ENCODE results near the gene PHACTR4.
A peak's percentile ranks its signal among the peaks of the same experiment; 100 is the strongest.
"Not testable (repeated sequence)": the region's sequence is repeated elsewhere in the genome, so short reads cannot be mapped to it uniquely, and the experiment has no call there.

Gene PHACTR4

DNA sequence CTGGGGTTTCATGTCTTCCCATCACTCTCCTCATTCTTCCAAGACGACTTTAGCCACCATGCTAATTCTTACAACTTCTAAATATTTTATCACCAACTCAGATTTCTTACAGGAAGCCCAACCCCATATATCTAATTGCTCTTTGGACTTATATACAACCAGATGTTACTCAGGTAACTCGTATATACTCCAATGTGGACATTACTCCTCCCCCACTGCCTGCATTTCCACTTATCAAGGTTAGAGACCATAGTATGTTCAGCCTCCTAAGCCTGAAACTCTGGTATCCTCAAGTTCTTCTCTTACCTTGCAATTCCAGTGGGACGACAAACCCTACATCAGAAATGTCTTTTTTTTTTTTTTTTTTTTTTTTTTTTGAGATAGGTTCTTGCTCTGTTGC lies 133.6 kb downstream of the PHACTR4 start:
- no peak for DNase-seq (ENCODE audit: low spot score)

DNA sequence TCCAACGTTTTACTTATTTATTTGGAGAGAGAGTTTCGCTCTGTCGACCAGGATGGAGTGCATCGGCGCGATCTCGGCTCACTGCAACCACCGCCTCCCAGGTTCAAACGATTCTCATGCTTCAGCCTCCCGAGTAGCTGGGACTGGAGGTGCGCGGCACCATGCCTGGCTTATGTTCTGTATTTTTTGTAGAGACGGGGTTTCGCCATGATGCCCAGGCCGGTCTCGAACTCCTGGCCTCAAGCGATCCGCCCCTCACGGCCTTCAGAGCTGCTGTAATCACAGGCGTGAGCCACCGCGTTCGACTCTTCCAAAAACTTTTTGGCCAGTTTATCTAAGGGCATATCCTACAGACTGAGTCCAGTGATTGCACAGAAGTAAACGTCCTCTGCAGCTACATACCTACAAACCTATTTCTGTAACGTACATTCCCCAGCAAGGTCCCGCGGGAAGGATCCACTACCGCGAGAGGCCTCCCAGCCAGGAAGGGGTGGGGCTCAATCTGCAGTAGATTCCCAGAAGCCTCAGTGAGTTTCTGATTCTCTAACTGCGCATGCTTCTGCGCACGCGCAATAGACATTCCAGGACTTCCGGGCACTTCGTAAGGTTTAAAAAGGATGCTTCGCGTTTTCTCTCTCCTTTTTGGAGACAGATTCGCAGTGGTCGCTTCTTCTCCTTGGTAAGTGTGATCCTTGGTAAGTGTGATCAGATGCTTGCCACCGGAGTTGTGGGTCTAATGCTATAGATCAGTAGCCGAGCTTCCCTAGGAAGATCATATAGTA lies 136.1 kb downstream of the PHACTR4 start, which contains the start of gene RCC1:
RCC1 (plus strand) TSS at position 638 of the 782 bp plus-strand sequence. CDS start 23,824 bp downstream, outside the sequence.
- peak; percentile 97 for DNase-seq (ENCODE audit: low spot score)

DNA sequence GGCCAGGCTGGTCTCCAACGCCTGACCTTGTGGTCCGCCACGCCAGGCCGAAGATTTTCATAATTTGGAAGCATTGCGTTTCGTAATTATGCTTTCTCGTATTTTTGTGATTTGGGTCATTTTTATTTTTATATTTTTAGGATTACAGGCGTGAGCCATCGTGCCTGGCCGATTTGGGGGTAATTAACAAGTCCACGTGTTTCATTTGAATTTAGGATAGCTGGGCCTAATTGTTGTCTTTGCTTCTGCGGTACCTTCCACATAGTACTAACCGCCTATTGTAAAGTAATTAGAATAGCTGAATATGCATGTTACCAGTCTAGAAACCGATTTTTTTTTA lies 137.3 kb downstream of the PHACTR4 start:
- no peak for DNase-seq (ENCODE audit: low spot score)

DNA sequence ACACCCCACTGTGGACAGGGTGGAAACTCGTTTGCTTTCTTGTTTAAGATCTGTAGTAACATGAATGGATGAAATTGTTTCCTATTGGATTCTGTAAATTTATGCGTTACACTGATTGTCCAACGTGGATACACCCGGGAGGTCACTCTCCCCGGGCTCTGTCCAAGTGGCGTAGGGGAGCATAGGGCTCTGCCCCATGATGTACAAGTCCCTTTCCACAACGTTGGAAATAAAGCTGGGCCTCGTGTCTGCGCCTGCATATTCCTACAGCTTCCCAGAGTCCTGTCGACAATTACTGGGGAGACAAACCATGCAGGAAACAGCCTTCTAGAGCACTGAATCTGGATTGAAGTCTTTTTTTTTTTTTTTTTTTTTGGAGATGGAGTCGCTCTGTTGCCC lies 137.7 kb downstream of the PHACTR4 start:
- no peak for DNase-seq (ENCODE audit: low spot score)

DNA sequence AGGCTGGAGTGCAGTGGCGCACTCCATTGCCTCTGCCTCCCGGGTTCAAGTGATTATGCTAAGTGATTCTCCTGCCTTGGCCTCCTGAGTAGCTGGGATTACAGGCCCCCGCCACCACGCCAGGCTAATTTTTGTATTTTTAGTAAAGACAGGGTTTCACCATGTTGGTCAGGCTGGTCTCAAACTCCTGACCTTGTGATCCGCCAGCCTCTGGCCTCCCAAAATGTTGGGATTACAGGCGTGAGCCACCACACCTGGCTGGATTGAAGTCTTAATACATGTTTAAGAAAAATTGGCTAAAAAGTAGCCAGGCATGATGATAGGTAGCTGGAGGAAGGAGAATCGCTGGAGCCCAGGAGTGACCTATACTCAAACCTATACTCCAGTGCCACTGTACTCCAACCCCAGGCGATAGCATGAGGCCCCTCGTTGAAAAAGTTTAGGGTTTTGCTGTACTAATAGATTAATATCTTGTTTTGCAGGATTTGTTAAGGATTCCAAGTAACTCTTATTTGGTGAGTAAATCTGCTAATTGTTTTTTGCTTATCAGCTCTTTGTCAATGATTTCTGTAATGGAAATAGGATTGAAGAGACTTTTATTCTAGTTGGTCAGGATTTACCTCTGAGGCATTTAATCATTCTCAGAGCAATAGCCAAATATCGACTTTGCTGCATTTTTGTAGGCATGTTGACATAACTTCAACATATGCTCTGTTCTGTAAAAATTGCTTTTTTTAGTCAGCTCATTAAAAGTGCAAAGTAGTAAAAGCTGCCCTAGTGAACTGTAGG lies 138.3 kb downstream of the PHACTR4 start:
- DNase-seq (ENCODE audit: low spot score) = no peak

DNA sequence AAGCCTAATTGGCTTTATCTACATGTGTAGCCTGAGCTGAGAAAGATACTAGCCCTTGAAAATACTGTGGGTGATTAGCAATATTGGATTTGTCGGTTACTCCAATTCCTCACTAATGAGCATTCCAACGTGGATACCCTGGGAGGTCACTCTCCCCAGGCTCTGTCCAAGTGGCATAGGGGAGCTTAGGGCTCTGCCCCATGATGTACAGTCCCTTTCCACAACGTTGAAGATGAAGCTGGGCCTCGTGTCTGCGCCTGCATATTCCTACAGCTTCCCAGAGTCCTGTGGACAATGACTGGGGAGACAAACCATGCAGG lies 138.9 kb downstream of the PHACTR4 start:
- no peak for DNase-seq (ENCODE audit: low spot score)

DNA sequence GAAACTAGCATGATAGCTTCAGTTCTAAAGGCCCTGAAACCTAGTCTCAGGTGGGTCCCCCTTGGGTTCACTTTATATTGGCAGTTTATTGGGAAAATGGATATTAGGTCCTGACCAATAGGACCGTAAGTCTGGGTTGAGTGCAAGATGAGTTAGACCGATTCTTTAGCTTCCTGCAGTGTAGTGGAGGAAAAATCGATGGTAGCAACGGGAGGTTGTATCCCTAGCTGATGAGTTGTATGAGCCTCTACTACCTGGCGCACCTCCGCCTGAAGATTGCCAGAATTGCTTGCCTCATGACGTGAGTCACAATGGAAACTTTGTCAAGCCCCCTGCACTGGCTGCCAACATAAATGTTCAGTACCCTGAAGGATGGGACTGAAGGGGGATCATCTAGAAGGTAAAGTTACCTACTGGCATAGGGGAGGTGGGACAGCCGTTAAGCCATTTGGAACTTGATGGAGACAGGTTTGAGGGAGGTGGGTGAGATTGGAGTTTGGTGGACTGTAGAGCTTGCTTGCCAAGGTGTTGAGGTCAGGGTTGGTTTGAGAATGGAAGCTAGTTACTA lies 140.2 kb downstream of the PHACTR4 start:
- DNase-seq (ENCODE audit: low spot score) = no peak

DNA sequence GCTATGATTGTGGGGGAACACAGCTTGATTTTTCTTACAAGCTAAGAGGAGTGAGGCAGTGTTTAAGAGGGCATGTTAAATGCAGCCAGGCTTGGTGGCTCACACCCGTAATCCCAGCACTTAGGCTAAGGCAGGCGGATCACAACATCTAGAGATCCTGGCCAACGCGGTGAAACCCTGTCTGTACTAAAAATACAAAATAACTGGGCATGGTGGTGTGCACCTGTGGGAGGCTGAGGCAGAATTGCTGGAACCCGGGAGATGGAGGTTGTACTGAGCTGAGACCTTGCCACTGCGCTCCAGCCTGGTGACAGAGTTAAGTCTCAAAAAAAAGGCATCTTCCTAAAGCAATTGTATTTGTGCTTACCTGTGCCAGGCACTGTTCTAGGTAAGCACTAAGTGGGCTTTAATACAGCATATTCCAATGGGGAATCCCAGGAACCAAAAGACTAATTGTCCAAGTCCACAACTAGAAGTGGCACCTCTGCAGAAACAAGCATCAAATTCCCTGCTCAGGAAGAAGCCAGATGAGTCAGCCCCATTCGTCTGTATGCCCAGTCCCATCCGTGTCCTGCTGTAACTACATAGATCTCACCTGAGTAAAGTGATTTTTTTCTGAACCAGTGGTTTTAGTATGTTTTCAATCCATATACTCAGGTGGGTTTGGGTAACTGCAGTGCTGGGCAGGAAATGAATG lies 140.9 kb downstream of the PHACTR4 start:
- DNase-seq (ENCODE audit: low spot score) = no peak

DNA sequence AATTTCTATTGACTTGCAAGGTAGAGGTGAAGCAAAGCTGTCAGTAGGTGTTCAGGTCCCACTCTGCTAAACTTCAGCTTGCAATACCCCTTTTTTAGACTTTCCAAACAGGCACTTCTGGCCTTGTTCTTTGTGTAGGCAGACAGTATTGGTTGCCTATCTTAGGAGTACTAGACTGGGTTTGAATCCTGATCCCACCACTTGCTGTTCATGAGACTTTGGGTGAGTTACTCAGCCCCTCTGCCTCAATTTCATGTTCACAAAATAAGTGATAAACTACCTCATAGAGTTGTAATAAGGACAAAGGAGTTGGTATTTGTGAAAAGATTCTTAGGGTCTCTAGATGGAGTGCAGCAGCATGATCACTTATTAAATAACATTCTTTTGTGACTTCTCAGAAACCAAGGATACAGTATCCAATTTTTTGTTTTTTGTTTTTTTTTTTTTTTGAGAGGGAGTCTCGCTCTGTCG lies 141.5 kb downstream of the PHACTR4 start:
- DNase-seq (ENCODE audit: low spot score) = no peak

DNA sequence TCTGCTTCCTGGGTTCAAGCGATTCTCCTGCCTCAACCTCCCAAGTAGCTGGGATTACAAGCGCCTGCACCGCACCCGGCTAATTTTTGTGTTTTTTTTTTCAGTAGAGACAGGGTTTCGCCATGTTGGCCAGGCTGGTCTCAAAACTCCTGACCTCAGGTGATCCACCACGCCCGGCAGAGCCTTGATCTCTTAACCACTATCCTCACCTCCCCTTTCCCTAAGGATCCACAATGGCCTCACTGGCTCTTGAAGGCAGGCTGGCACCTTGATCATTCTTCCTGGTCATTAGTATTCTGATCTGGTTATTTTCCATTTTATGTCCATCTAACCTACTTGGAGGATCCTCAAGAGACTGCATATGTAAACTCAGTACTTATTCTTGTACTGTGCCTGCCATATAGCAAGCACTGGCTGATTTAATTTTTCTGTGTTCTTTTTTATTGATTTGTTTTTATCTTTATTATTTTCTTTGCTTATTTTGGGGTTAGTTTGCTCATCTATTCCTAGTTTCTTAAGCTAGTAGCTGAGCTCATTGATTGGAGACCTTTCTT lies 142.6 kb downstream of the PHACTR4 start:
- no peak for DNase-seq (ENCODE audit: low spot score)

DNA sequence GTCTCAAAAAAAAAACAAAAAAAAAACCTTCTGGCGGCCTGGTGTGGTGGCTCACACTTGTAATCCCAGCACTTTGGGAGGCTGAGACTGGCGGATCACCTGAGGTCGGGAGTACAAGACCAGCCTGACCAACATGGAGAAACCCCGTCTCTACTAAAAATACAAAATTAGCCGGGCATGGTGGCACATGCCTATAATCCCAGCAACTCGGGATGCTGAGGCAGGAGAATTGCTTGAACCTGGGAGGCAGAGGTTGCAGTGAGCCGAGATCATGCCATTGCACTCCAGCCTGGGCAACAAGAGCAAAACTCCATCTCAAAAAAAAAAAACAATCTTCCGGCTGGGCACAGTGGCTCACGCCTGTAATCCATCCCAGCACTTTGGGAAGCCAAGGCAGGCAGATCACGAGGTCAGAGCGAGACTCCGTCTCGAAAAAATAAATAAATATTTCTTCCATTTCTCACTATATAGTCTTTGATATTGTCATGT lies 144.9 kb downstream of the PHACTR4 start:
- not testable (repeated sequence) for DNase-seq (ENCODE audit: low spot score)

DNA sequence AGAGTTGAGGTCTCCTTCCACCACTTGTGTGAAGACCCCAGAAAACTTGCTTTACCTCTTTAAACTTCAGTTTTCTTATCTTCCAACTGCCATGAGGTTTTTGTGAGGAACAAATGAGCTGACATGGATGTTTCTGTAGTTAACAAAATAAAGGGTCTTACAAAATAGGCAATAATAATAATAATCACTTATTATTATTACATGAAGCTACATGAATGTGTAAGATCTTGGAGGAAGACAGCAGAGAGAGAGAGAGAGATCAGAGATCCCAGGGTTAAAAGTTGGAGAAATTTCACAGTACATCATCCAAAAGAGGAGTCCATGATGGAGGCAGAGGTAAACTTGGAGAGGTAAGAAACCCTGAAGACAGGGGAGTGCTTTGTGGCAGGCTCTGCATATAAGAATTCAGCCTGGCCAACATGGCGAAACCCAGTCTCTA lies 147.0 kb downstream of the PHACTR4 start:
- no peak for DNase-seq (ENCODE audit: low spot score)

DNA sequence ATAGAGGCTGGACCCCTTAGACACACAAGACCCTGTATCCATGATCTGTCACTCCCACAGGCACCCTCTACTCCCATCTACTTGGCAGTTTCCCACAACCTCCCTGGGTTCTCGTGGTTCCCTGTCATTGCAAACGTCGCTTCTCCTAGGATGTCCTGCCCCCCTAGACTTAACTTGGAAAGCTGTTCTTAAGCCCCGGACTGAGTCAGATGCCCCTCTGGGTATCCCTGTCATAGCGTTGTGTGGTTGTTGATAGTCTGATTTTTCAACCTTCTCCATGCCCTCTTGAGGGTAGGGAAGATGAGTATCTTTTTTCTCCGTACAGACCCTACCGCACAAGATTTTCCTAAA lies 148.1 kb downstream of the PHACTR4 start:
- no peak for DNase-seq (ENCODE audit: low spot score)

DNA sequence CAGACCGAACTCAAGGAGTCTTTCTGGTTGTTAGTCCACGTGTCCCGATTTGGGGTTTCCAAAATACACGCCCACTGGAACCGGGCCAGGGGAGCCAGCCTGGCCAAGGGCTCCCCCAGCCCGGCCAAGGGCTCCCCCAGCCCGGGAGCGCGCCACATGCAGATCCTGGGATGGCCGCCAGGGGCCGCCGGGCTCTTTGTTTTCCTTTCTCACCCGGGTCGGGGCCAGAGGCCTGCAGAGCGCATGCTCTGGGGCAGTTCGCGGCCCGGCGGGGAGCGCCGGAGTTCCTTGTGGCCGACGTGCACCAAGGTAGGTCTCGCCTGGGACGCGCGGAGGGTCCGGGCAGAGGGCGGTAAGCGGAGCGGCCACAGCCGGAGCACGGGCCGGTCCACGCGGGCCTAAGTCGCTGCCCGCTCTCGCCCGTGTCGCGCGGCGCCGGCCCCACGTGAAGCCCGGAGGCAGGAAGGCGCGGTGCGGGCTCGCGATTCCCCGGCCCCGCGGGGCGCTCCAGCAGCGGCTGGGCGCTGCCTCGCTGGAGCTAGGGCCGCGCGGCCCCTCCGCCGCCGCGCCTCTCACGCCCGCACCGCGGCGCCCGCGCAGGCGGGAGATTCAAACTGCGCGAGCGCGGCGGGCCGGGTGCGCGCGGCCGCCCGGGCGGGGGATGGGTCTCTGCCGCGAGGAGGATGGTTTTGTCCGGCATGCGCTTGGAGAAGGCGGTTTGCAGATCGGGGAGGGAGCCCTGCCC lies 148.6 kb downstream of the PHACTR4 start:
- peak; percentile 97 for DNase-seq (ENCODE audit: low spot score)

DNA sequence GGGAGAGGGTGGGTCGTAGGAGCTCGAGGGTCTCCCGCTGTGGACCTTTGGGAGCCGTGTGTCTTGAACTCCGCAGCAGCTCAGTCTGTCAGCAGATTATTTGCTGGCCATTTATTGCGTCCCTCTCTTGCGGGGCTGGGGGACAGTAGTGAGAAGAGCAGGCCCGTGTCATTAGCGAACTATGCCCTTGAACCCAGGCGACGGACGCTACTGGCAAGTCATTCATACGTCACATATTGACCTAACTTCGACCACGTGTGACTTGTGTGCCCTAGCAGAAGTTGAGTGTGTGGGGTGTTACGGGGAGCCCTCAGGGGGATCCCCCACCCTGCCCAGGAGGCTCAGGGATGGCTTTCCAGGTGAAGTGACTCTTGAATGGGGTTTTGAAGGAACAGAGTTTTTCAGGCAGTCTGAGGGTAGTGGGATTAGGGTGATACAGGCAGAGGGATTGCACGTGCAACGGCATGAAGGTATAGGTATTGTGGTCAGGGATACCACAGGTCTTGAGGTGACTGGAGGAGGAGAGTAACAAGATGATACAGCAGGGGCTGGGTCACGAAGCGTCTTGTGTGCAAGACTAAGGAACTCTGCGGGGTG lies 149.3 kb downstream of the PHACTR4 start:
- no peak for DNase-seq (ENCODE audit: low spot score)

DNA sequence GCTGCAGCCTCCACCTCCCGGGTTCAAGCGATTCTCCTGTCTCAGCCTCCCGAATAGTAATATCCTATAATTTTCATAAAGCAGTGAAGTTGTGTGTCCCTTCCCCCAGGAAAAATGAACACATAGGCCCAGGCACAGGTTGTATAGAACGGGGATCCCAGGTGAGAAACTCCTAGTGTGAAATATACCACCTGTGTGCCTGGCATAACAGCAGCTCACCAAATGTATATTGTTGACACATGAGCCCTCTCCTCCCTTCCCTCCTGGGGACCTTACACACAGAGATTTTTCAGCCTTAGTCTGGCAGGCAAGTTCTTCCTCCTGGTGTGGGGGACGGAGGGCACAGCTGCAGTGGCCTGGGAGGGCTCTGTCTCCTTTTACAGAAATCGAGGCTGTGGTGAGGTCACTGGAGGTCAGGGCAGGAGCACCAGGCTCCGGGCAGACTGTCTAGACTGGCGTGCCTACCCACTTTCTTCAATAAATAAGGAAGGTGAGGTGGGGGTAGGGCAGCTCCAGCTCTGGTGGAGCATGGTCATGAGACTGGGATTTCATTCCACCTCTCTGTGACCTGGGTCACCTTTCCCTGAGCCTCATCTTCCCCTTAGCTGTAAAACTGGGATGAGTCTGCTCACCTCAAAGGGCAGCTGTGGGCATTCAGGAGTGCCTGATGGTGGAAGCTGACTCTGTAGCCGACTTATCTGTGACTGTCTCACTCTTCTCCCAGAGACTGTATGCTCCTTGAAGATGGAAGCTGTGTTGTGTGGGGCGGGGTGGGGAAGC lies 150.6 kb downstream of the PHACTR4 start:
- DNase-seq (ENCODE audit: low spot score) = no peak

DNA sequence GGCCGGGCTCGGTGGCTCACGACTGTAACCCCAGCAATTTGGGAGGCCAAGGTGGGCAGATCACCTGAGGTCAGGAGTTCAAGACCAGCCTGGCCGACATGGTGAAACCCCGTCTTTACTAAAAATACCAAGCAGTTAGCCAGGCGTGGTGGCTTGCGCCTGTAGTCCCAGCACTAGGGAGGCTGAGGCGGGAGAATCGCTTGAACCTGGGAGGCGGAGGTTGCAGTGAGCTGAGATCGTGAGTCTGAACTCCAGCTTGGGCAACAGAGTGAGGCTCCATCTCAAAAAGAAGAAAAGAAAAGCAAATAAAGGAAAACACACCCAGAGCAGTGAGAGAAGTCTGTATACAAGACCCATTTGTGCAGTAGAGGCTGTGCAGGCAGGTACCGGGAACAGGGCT lies 151.3 kb downstream of the PHACTR4 start:
- DNase-seq (ENCODE audit: low spot score) = not testable (repeated sequence)

DNA sequence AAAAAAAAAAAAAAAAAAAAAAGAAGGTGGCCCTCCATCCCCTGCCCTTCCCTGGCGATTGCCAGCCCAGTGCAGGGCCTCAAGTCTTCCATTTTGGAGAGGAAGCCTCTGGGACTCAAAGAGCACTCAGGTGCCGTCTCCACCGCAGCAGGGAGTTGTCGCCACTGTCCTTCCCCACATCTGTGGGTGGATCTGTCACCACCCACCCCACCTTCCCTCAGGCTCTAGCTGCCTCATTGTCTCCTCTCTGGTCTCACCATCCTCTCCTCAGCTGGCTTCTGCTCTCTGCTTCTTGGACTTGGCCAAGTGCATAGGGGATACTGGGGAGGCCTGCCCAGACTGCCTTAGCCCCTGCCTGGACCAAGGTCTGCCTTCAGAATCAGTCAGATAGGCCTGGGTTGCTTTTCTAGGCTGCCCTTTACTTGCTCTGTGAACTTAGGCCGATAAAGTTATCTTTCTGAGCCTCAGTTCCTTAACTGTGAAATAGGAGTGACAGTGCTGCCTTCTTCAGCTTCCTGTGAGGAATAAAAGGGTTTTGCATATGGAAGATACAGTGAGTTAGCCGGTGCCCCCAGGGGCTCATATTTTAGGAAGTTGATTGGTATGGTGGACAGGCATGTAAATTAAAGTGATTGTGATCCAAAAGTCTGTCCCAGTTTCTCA lies 152.1 kb downstream of the PHACTR4 start:
- no peak for DNase-seq (ENCODE audit: low spot score)

DNA sequence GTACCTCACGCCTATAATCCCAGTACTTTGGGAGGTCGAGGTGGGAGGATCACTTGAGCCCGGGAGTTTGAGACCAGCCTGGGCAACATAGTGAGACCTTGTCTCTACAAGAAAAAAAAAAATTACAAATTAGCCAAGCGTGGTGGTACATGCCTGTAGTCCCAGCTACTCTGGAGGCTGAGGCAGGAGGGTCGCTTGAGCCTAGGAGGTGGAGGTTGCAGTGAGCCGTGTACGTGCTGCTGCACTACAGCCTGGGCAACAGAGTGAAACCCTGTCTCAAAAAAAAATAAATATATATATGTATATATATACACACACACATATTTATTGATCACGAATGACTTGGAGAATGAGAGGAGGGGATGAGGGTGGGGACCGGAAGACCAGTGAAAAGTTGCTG lies 153.0 kb downstream of the PHACTR4 start:
- not testable (repeated sequence) for DNase-seq (ENCODE audit: low spot score)

All from GM03348 (cell line).